ENCODE data around the gene PCDHGA3.
"Not testable (repeated sequence)": the region's sequence is repeated elsewhere in the genome, so short reads cannot be mapped to it uniquely, and the experiment has no call there.

PCDHGA3 gene

GRCh38 chr5:141349917-141350619 is 6.4 kb downstream of the PCDHGA3 start, which contains the start of gene PCDHGB1:
PCDHGB1 (plus strand) TSS chr5:141350099; CDS start chr5:141350261, 162 bp downstream.
- peak; percentile 90 for DNase-seq

GRCh38 chr5:141351591-141351990 is 8.0 kb downstream of the PCDHGA3 start:
- DNase-seq: no peak

GRCh38 chr5:141354900-141355469 is 11.4 kb downstream of the PCDHGA3 start, which contains the start of gene PCDHGA4:
PCDHGA4 (plus strand) TSS chr5:141355021; CDS start chr5:141355108, 87 bp downstream.
- no peak for DNase-seq

GRCh38 chr5:141355641-141356040 is 12.0 kb downstream of the PCDHGA3 start:
- DNase-seq: no peak

- DNase-seq: no peak
These were observed 12.5 kb downstream of the PCDHGA3 start for GRCh38 chr5:141356133-141356532.

DNA sequence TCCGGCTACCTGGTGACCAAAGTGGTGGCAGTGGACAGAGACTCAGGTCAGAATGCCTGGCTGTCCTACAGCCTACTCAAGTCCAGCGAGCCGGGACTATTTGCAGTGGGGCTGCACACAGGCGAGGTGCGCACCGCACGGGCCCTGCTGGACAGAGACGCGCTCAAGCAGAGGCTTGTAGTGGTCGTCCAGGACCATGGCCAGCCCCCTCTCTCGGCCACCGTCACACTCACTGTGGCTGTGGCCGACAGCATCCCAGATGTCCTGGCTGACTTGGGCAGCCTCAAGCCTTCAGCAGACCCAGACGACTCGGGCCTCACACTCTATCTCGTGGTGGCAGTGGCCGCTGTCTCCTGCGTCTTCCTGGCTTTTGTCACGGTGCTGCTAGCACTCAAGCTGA is 13.3 kb downstream of the PCDHGA3 start:
- no peak for DNase-seq

DNA sequence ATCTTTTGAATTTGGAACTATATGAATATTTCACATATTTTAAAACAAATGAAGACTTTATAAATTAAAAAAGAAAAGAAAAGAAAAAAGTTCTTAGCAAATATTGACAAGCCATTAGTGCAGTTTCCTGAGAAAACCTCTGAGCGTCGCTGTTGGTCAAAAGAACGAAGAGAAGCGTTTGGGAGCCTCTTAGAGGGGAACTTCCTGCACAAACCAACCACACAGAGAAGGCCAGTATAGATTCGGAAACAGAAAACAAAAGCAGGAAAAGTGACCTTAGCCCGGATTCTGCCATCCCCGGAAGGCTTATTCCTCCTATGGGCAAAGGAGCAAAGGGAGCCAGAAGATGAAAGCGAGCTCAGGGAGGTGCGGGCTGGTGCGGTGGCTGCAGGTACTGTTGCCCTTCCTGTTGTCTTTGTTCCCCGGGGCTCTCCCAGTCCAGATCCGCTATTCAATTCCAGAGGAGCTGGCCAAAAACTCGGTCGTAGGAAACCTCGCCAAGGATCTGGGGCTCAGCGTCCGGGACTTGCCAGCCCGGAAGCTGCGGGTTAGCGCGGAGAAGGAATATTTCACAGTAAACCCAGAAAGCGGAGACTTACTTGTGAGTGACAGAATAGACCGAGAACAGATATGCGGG is 16.3 kb downstream of the PCDHGA3 start, which contains the start of gene PCDHGB2:
Gene PCDHGB2 (plus strand): TSS at position 205 of the 637 bp plus-strand sequence. CDS start 142 bp downstream, at position 347.
- DNase-seq: no peak

GRCh38 chr5:141360685-141361084 is 17.1 kb downstream of the PCDHGA3 start:
- no peak for DNase-seq

- no peak for DNase-seq
These were observed 19.1 kb downstream of the PCDHGA3 start for GRCh38 chr5:141362719-141363118.

DNA sequence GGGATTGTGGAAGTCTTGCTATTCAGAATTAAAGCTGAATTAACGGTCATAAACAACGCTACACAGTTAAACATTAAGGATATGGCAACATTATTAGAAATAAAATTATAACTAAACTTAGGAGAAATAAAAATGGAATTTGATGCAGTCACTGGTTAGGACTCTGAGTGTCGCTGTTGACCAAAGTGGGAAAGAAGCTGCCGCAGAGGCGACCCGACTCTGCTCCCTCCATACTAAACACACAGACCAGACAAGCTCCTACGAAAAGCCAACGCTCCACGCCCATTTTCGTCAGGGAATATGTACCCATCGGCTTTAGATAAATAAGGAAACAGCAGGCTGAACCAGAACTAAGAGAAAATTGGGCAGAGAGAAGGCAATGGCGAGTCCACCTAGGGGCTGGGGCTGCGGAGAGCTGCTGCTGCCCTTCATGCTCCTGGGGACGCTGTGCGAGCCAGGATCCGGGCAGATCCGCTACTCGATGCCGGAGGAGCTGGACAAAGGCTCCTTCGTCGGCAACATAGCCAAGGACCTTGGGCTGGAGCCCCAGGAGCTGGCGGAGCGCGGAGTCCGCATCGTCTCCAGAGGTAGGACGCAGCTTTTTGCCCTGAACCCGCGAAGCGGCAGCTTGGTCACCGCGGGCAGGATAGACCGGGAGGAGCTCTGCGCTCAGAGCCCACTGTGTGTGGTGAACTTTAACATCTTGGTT is 20.5 kb downstream of the PCDHGA3 start, which contains the start of gene PCDHGA5:
Gene PCDHGA5 (plus strand): TSS at position 211 of the 709 bp plus-strand sequence. CDS start 169 bp downstream, at position 380.
- DNase-seq: no peak

- DNase-seq: no peak
These were observed 22.6 kb downstream of the PCDHGA3 start for GRCh38 chr5:141366016-141366896.

DNA sequence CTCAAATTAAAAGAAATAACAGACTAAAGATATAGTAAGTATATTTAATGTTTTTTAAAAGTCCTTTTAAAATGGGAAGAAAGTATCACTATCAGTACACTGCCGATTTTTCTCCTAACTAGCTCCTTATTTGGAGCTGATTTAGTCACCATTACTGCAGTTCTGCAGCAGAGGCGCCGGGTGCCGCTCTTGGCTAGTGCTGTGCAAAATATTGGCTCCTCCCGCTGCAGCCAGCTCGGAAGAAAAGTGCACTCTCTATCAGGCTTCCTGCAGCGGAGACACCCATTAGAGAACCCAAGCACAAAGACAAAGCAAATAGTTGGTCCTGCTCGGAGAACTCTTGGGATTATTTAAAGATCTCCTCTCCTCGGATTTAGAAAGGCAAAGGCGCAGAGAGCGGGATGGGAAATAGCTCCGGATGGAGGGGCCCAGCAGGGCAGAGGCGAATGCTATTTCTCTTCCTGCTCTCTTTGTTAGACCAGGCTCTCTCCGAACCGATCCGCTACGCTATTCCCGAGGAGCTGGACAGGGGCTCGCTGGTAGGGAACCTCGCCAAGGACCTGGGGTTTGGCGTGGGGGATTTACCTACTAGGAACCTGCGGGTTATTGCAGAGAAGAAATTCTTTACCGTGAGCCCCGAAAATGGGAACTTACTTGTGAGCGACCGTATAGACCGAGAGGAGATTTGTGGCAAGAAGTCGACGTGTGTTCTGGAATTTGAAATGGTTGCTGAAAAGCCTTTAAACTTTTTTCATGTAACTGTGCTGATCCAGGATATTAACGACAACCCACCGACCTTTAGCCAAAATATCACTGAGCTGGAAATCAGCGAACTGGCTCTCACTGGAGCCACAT is 26.6 kb downstream of the PCDHGA3 start, which contains the start of gene PCDHGB3:
Gene PCDHGB3 (plus strand): TSS at position 249 of the 855 bp plus-strand sequence. CDS start 153 bp downstream, at position 402.
- DNase-seq: no peak

DNA sequence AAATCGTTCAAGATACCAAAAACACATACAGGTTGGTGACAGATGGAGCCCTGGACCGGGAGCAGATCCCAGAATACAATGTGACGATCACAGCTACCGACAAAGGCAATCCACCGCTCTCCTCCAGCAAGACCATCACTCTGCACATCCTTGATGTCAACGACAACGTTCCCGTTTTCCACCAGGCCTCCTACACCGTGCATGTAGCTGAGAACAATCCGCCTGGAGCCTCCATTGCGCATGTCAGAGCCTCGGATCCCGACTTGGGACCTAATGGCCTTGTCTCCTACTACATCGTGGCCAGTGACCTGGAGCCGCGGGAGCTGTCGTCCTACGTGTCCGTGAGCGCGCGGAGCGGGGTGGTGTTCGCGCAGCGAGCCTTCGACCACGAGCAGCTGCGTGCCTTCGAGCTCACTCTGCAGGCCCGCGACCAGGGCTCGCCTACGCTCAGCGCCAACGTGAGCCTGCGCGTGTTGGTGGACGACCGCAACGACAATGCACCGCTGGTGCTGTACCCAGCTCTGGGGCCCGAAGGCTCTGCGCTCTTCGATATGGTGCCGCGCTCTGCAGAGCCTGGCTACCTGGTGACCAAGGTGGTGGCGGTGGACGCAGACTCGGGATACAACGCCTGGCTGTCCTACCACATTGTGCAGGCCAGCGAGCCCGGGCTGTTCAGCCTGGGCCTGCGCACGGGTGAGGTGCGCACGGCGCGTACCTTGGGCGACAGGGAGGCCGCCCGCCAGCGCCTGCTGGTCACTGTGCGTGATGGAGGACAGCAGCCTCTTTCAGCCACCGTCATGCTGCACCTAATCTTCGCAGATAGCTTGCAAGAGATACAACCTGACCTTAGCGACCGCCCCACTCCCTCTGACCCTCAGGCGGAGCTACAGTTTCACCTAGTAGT is 28.2 kb downstream of the PCDHGA3 start:
- no peak for DNase-seq

DNA sequence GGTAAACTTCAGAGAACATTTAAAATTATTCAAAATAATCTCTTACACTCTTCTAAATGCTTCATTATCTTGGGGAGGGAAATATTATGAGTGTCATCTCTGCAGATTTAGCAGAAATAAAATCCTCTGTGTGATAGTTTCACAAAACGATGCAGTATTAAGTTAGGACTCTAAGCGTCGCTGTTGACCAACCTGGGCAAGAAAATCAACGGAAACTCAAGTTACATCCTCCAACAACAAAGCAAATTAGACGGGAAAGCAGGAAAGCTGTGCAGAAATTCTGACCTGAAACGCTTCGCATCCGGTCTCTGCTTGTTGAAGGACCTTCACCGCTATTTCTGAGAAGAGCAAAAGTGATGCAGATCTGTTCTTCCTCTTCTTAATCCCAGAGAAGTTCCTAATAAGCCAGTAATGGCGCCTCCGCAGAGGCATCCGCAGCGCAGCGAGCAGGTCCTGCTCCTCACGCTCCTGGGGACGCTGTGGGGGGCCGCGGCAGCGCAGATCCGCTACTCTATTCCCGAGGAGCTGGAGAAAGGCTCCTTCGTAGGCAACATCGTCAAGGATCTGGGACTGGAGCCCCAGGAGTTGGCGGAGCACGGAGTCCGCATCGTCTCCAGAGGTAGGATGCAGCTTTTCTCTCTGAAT is 30.2 kb downstream of the PCDHGA3 start, which contains the start of gene PCDHGA6:
Gene PCDHGA6 (plus strand): TSS at position 219 of the 645 bp plus-strand sequence. CDS start 193 bp downstream, at position 412.
- no peak for DNase-seq

- no peak for DNase-seq
These were observed 31.0 kb downstream of the PCDHGA3 start for GRCh38 chr5:141374627-141375026.

- not testable (repeated sequence) for DNase-seq
These were observed 32.0 kb downstream of the PCDHGA3 start for GRCh38 chr5:141375444-141376155.

- no peak for DNase-seq
These were observed 39.1 kb downstream of the PCDHGA3 start, which contains the start of gene PCDHGA7 for GRCh38 chr5:141382469-141383294. PCDHGA7 (plus strand) TSS chr5:141382742; CDS start chr5:141382900, 158 bp downstream.

Measured in NCI-H748 treated with DMSO at 0.1 percent for 48 hours (cell line).